Subcutaneous adipose tissue (tissue), 4 donors: ENCODE results near the gene JUNB. TPM values are rescaled to one million over a fixed set of nuclear protein-coding genes. Genes with fewer than 3 reads are reported as not detected.

Source experiments
- total RNA-seq, 4 donors: library from RNA; depleted of rRNA; stranded (reverse); fragments of >200 nt; gene quantifications; one replicate each; pipeline ENCODE4 v1.1.0, GENCODE V29; 2016
- TF ChIP-seq, protein P1 (sequence below): fragments of 450-650 bp; IDR thresholded peaks from one replicate; pipeline ENCODE4 v1.5.1; 2016; ENCODE audit warnings: low read depth, mild to moderate bottlenecking, control low read depth, antibody characterized with exemption, moderate library complexity

The JUNB gene
- total RNA-seq, 4 donors from 2014 or later = 77.6 to 304 (median 155) TPM

DNA sequence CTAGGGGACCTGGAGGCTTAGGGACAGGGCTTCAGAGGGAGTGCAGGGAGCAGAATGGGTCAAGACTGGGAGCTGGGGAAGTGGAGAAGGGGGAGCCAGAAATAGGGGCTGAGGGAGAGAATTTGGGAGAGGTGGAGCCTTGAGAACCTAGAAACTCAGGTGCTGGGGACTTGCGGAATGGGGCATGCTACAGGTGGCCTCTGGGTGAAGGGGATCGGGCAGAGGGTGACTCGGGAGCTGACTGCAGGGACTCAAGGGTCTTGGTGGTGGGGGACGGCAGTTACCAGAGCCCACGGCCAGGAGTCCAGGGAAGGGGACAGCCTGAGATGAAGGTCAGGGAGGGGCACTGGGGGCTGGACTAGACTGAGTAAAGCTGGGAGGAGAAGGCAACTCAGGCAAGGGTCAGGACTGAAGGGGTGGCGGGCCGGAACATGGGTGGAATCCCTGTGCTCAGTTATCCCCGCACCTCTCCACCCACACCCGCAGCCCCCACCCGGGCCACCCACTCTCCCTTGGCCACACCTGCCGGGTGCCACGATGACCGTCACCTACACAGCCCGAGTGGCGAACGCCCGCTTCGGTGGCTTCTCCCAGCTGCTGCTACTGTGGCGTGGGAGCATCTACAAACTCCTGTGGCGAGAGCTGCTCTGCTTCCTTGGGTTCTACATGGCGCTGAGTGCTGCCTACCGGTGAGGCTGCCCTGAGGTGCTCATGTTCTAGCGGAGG, 39.1 kb upstream of the JUNB start:
- TF ChIP-seq, protein P1, sequence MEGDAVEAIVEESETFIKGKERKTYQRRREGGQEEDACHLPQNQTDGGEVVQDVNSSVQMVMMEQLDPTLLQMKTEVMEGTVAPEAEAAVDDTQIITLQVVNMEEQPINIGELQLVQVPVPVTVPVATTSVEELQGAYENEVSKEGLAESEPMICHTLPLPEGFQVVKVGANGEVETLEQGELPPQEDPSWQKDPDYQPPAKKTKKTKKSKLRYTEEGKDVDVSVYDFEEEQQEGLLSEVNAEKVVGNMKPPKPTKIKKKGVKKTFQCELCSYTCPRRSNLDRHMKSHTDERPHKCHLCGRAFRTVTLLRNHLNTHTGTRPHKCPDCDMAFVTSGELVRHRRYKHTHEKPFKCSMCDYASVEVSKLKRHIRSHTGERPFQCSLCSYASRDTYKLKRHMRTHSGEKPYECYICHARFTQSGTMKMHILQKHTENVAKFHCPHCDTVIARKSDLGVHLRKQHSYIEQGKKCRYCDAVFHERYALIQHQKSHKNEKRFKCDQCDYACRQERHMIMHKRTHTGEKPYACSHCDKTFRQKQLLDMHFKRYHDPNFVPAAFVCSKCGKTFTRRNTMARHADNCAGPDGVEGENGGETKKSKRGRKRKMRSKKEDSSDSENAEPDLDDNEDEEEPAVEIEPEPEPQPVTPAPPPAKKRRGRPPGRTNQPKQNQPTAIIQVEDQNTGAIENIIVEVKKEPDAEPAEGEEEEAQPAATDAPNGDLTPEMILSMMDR = no peak

DNA sequence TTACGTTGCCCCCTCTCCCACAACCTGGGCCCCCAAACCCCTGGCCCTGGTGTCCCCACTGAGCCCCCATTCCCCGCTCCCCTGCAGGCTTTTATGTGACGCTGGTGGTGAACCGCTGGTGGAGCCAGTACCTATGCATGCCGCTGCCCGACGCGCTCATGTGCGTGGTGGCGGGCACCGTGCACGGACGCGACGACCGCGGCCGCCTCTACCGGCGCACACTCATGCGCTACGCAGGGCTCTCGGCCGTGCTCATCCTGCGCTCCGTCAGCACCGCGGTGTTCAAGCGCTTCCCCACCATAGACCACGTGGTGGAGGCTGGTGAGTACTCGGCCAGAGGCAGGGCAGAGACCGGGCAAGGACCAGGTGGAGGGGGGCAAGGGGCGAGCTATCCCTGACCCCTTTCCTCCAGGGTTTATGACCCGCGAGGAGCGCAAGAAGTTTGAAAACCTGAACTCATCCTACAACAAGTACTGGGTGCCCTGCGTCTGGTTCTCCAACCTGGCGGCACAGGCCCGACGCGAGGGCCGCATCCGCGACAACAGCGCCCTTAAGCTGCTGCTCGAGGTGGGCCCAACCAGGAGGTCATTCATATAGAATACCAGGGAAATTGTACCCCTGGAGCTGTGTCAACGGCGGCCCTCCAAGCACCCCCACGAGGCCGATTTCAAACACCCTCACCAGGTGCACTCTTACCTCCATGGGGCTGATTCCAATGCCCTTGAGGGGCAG, 36.7 kb upstream of the JUNB start:
- TF ChIP-seq, protein P1 = no peak

DNA sequence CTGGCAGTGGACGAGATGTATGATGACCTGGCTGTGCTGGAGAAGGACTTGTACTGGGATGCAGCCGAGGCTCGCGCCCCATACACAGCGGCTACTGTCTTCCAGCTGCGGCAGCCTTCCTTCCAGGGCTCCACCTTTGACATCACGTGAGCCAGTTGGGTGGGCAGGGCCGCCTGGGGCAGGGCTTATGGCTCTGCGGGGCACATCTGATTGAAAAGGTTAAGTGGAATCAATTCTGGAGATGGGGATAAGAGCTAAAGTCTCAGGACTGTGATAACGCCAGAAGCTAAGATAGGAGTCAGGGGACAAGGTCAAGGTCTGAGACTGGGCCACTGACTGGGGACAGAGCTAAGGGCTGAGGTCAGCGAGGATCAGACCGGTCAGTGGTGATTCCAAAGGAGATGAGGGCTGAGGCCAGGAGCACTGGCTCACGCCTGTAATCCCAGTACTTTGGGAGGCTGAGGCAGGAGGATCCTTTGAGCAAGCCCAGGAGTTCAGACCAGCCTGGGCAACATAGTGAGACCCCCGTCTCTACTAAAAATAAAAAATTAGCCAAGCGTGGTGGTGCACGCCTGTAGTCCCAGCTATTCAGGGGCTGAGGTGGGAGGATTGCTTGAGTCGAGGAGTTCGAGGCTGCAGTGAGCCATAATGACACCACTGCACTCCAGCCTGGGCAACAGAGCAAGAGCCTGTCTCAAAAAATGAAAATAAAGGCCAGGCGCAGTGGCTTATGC, 35.0 kb upstream of the JUNB start:
- TF ChIP-seq, protein P1 = no peak

DNA sequence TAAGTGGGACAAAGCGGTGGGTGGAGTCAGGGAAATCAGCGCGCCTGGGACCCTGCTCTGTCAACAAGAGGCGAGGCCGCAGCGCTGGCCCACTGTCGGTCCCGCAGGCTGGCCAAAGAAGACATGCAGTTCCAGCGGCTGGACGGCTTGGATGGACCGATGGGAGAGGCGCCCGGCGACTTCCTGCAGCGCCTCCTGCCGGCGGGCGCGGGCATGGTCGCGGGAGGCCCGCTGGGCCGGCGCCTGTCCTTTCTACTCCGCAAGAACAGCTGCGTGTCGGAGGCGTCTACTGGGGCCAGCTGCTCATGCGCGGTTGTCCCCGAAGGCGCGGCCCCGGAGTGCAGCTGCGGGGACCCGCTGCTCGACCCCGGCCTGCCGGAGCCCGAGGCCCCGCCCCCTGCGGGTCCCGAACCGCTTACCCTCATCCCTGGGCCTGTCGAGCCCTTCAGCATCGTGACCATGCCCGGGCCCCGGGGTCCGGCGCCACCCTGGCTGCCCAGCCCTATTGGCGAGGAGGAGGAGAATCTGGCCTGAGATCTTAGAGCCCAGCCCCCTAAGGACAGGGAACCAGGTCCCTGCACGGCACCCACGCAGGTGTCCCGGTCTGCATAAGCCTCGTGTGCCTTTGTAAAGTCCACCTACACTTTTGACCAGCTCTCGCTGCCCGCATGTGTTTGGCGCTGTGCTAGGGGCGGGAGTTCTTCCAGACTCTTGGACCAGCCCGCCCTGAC, 33.6 kb upstream of the JUNB start:
- TF ChIP-seq, protein P1 = no peak

DNA sequence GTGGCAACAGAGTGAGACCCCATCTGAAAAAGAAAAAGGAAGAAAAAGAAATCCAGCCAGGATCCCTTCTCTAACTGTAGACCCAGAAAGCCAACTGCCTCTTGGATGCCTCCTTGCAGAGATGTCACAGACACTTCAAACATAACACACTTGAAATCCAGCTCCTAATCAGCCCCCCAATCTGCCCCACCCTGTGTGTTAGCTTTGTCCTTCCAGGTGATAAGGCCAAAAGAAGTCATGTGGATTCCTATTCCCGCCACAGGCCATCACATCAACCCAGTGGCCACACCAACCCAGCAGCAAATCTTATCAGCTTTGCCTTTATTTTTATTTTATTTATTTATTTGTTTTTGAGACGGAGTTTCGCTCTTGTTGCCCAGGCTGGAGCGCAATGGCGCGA, 31.6 kb upstream of the JUNB start:
- TF ChIP-seq, protein P1 = no peak

DNA sequence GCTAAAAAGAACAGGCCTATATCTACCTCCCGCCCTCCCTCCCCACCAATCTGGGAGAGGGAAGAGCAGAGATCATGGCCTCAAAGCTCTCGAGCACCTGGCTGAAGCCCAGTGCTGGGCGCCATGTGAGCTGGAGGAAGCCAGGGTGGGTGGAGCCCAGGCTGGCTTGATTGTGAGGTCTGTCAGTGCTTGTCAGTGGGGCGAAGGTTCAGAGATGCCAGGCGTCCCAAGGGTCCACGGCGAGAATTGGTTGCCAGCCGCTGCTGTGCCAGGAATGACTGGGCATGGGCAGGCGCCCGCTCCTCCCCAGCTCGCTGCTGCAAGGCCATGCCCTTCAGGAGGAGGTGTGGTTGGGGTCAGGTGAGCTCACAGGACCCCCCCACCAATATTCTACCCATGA, 28.2 kb upstream of the JUNB start:
- TF ChIP-seq, protein P1 = no peak

DNA sequence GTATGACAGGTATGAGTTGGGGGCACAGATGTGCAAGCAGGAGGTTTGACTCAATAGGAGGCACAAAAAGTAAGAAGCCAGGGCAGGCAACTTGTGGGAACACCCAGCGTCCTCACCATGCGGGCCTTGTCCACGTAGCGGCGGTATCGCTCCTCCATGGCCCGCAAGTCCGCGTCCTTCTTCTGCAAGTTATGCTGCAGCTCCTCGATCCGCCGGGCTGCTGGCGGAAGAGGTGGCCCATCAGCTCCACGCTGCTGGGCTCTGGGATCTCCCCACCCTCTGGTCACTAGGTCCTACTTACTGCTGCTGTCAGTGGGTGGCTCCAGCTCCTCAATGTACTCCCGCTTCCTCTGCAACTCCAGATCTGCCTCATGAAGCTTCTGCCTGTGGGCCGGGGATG, 26.6 kb upstream of the JUNB start:
- TF ChIP-seq, protein P1 = no peak
